ENCODE results near the gene C1QTNF8.

DNA sequence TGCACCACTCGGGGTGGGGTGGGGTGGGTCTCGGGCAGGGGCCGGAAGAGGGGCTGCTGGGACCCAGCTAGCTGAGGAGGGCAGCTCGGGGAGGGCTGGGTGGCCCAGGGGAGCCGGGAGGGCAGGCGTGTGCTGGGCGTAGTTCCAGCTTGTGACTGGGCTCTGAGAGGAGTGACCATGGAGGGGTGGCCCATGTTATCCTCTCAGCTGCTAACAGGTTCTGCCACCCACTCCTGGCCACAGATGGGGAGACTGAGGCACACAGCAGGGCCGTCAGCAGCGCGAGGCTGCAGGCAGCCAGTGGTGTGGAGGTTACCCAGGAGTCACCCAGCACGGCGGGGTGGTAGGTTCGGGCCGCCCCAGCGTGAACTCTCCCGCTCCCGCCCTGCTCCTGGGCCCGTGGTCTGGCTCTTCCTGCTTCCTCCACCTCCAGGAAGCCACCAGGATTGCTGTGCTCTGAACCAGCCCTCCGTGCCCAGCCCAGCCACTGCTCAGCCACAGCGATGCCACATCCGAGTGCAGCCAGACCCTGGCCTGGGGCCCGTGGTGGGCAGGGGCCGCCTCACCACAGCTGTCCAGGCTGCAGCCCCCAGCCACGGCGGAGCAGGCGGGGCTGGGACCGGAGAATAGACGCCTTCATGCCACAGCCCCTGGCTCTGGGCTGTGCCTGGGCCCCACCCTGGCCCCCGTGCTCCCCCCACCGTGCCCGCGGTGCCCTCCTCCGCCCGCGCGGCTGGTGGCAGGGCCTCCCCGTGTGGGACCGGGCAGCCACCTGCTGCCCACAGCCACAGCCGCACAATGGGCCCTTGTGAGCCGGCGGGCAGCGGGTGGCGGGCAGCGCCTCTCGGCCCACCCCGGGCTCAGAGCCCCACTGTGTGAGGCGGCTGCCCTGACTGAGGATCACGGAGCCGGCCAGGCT is 49.8 kb downstream of the C1QTNF8 start:
- TF ChIP-seq POLR2AphosphoS5 (IDR thresholded peaks at IDR 0.05; ENCODE audit: low read depth, low read length): no peak
- no peak for TF ChIP-seq SIN3A (IDR thresholded peaks at IDR 0.05; ENCODE audit: borderline replicate concordance, insufficient read depth, low read length)
- TF ChIP-seq, protein P1, sequence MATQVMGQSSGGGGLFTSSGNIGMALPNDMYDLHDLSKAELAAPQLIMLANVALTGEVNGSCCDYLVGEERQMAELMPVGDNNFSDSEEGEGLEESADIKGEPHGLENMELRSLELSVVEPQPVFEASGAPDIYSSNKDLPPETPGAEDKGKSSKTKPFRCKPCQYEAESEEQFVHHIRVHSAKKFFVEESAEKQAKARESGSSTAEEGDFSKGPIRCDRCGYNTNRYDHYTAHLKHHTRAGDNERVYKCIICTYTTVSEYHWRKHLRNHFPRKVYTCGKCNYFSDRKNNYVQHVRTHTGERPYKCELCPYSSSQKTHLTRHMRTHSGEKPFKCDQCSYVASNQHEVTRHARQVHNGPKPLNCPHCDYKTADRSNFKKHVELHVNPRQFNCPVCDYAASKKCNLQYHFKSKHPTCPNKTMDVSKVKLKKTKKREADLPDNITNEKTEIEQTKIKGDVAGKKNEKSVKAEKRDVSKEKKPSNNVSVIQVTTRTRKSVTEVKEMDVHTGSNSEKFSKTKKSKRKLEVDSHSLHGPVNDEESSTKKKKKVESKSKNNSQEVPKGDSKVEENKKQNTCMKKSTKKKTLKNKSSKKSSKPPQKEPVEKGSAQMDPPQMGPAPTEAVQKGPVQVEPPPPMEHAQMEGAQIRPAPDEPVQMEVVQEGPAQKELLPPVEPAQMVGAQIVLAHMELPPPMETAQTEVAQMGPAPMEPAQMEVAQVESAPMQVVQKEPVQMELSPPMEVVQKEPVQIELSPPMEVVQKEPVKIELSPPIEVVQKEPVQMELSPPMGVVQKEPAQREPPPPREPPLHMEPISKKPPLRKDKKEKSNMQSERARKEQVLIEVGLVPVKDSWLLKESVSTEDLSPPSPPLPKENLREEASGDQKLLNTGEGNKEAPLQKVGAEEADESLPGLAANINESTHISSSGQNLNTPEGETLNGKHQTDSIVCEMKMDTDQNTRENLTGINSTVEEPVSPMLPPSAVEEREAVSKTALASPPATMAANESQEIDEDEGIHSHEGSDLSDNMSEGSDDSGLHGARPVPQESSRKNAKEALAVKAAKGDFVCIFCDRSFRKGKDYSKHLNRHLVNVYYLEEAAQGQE (IDR thresholded peaks at IDR 0.05; ENCODE audit: insufficient read depth in 1 of 2, low read depth in 2 of 2, low read length in 2 of 2): no peak
- no peak for TF ChIP-seq TAF1 (IDR thresholded peaks at IDR 0.05; ENCODE audit: borderline replicate concordance, insufficient read depth, low read length)
- TF ChIP-seq FOXP2 (optimal IDR thresholded peaks at IDR 0.05; ENCODE audit: borderline replicate concordance, extremely low read depth, extremely low read length, insufficient read depth): no peak

All from PFSK-1 (cell line).